HG03103 (cell line): Measurements from ENCODE around the gene NDUFAF5.

ENCODE experiments used
- ATAC-seq: cut with Tn5 transposase; IDR thresholded peaks from one replicate; pipeline ENCODE4 v1.9.1; 2021; ENCODE audit warnings: low read depth; ENCODE audit not compliant: unreplicated experiment

The NDUFAF5 gene

GRCh38 chr20:13775867-13776266 lies 9.0 kb upstream of the NDUFAF5 start:
- ATAC-seq, result no peak

GRCh38 chr20:13777171-13777601 lies 7.6 kb upstream of the NDUFAF5 start:
- no peak for ATAC-seq

- no peak for ATAC-seq
Observed at GRCh38 chr20:13778827-13779226, 6.0 kb upstream of the NDUFAF5 start.

GRCh38 chr20:13783528-13783927 lies 1.3 kb upstream of the NDUFAF5 start:
- ATAC-seq, result no peak

GRCh38 chr20:13784271-13784892 lies 446 bp upstream of the NDUFAF5 start:
- ATAC-seq, result peak; percentile 6

GRCh38 chr20:13786143-13786828 lies 1.5 kb downstream of the NDUFAF5 start:
- ATAC-seq, result no peak

GRCh38 chr20:13788167-13788834 lies 3.5 kb downstream of the NDUFAF5 start:
- ATAC-seq, result peak; percentile 36

- ATAC-seq, result no peak
Observed at GRCh38 chr20:13790708-13791107, 5.9 kb downstream of the NDUFAF5 start.

- no peak for ATAC-seq
Observed at GRCh38 chr20:13791540-13792459, 7.0 kb downstream of the NDUFAF5 start.

GRCh38 chr20:13793001-13793400 lies 8.2 kb downstream of the NDUFAF5 start:
- no peak for ATAC-seq

- no peak for ATAC-seq
Observed at GRCh38 chr20:13794667-13795066, 9.8 kb downstream of the NDUFAF5 start.

- no peak for ATAC-seq
Observed at GRCh38 chr20:13799040-13799439, 14.2 kb downstream of the NDUFAF5 start.

- ATAC-seq, result no peak
Observed at GRCh38 chr20:13799974-13800373, 15.1 kb downstream of the NDUFAF5 start.

- ATAC-seq, result no peak
Observed at GRCh38 chr20:13800728-13801134, 15.9 kb downstream of the NDUFAF5 start.

- no peak for ATAC-seq
Observed at GRCh38 chr20:13809373-13809772, 24.5 kb downstream of the NDUFAF5 start.

- no peak for ATAC-seq
Observed at GRCh38 chr20:13809855-13810254, 25.0 kb downstream of the NDUFAF5 start.

GRCh38 chr20:13810446-13810845 lies 25.6 kb downstream of the NDUFAF5 start:
- no peak for ATAC-seq

GRCh38 chr20:13813910-13814309 lies 29.1 kb downstream of the NDUFAF5 start:
- no peak for ATAC-seq

- ATAC-seq, result no peak
Observed at GRCh38 chr20:13814672-13815071, 29.8 kb downstream of the NDUFAF5 start.

- ATAC-seq, result no peak
Observed at GRCh38 chr20:13816757-13817156, 31.9 kb downstream of the NDUFAF5 start.

- ATAC-seq, result no peak
Observed at GRCh38 chr20:13817342-13817741, 32.5 kb downstream of the NDUFAF5 start.
